ENCODE results near the gene TMC3. TPM values are rescaled to one million over a fixed set of nuclear protein-coding genes. Genes with fewer than 3 reads are reported as not detected.

TMC3 gene
- total RNA-seq, 1 donor from 2014 or later: 0.52 TPM

DNA sequence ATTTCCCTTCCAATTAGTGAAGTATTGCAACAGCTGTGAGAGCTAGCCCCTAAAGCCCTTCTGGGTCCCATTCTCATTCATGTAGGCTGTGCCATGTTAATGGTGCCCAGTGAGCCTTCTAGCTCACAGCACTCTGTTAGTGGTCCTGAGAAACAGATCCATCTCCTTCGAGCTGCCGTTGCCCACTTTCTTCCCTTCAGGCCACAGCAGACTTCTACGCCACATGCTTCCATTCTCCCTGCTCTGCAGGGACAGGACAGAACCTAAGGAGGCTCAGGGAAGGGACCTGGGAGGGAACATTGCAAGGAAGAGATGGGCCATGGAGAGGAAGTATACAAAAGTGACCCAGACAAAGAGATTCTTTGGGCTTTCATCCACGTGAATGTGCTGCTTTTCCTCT, 38.4 kb downstream of the TMC3 start:
- peaks cover 22% of the 10 kb centered on the region for H3K4me1 Mint-ChIP-seq (ENCODE audit: low read depth, unreplicated experiment)
- no peak for FAIRE-seq

GRCh38 chr15:81334768-81335435, 39.1 kb downstream of the TMC3 start:
- H3K4me3 ChIP-seq (ENCODE audit: insufficient read depth, low read depth, low read length): no peak overlapping the region
- H3K9ac ChIP-seq (ENCODE audit: low read length): no peak overlapping the region
- FAIRE-seq: no peak
- TF ChIP-seq, protein P1, sequence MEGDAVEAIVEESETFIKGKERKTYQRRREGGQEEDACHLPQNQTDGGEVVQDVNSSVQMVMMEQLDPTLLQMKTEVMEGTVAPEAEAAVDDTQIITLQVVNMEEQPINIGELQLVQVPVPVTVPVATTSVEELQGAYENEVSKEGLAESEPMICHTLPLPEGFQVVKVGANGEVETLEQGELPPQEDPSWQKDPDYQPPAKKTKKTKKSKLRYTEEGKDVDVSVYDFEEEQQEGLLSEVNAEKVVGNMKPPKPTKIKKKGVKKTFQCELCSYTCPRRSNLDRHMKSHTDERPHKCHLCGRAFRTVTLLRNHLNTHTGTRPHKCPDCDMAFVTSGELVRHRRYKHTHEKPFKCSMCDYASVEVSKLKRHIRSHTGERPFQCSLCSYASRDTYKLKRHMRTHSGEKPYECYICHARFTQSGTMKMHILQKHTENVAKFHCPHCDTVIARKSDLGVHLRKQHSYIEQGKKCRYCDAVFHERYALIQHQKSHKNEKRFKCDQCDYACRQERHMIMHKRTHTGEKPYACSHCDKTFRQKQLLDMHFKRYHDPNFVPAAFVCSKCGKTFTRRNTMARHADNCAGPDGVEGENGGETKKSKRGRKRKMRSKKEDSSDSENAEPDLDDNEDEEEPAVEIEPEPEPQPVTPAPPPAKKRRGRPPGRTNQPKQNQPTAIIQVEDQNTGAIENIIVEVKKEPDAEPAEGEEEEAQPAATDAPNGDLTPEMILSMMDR (IDR thresholded peaks at IDR 0.05; ENCODE audit: insufficient read depth, low read depth, low read length): no peak
- TF ChIP-seq EZH2 (IDR thresholded peaks at IDR 0.05; ENCODE audit: insufficient read depth, low read length): no peak
- Mint-ChIP-seq H3K36me3 (ENCODE audit: low read depth, unreplicated experiment) (no peaks in the 10 kb centered on the region), H3K27me3 (ENCODE audit: low read depth, unreplicated experiment) (peaks cover 2% of the 10 kb centered on the region), H3K9me3 (ENCODE audit: unreplicated experiment) (no peaks in the 10 kb centered on the region), H3K27ac (ENCODE audit: unreplicated experiment) (no peak overlapping the region), H3K4me1 (ENCODE audit: low read depth, unreplicated experiment) (peaks cover 26% of the 10 kb centered on the region), H3K4me3 (ENCODE audit: unreplicated experiment) (no peak overlapping the region)
- peak; percentile 31 for DNase-seq (ENCODE audit: low read depth)
- no peak overlapping the region for H3K27ac ChIP-seq (ENCODE audit: low read depth, low read length)
- H3K27me3 ChIP-seq (ENCODE audit: insufficient read depth, low read length): peaks cover 2% of the 10 kb centered on the region
- no peaks in the 10 kb centered on the region for H3K36me3 ChIP-seq (ENCODE audit: insufficient read depth, low read length)
- no peaks in the 10 kb centered on the region for H3K79me2 ChIP-seq (ENCODE audit: insufficient read depth, low read length)
- no peak overlapping the region for H2AFZ ChIP-seq (ENCODE audit: low read depth, low read length)
- no peak overlapping the region for H3K4me2 ChIP-seq (ENCODE audit: low read length)
- H4K20me1 ChIP-seq (ENCODE audit: insufficient read depth, low read length): no peaks in the 10 kb centered on the region
- H3K4me1 ChIP-seq (ENCODE audit: insufficient read depth, low read length): peaks cover 9% of the 10 kb centered on the region
- no peaks in the 10 kb centered on the region for H3K9me3 ChIP-seq (ENCODE audit: insufficient read depth, low read depth, low read length)

More for the DNA sequence above, 38.4 kb downstream of the TMC3 start:
- no peak overlapping the region for H3K9ac ChIP-seq (ENCODE audit: low read length)
- no peak overlapping the region for H3K27ac ChIP-seq (ENCODE audit: low read depth, low read length)
- H3K36me3 ChIP-seq (ENCODE audit: insufficient read depth, low read length): no peaks in the 10 kb centered on the region
- no peaks in the 10 kb centered on the region for H3K79me2 ChIP-seq (ENCODE audit: insufficient read depth, low read length)
- no peak overlapping the region for H3K27ac Mint-ChIP-seq (ENCODE audit: unreplicated experiment)
- no peaks in the 10 kb centered on the region for H4K20me1 ChIP-seq (ENCODE audit: insufficient read depth, low read length)
- no peak overlapping the region for H3K4me3 ChIP-seq (ENCODE audit: insufficient read depth, low read depth, low read length)
- no peak overlapping the region for H3K4me2 ChIP-seq (ENCODE audit: low read length)
- H3K27me3 Mint-ChIP-seq (ENCODE audit: low read depth, unreplicated experiment): peaks cover 2% of the 10 kb centered on the region
- H3K9me3 ChIP-seq (ENCODE audit: insufficient read depth, low read depth, low read length): no peaks in the 10 kb centered on the region
- no peak overlapping the region for H3K4me3 Mint-ChIP-seq (ENCODE audit: unreplicated experiment)
- H3K4me1 ChIP-seq (ENCODE audit: insufficient read depth, low read length): peaks cover 9% of the 10 kb centered on the region
- H2AFZ ChIP-seq (ENCODE audit: low read depth, low read length): no peak overlapping the region
- H3K9me3 Mint-ChIP-seq (ENCODE audit: unreplicated experiment): no peaks in the 10 kb centered on the region
- TF ChIP-seq EZH2 (IDR thresholded peaks at IDR 0.05; ENCODE audit: insufficient read depth, low read length): no peak
- TF ChIP-seq, protein P1 (IDR thresholded peaks at IDR 0.05; ENCODE audit: insufficient read depth, low read depth, low read length): no peak
- no peaks in the 10 kb centered on the region for H3K36me3 Mint-ChIP-seq (ENCODE audit: low read depth, unreplicated experiment)
- DNase-seq (ENCODE audit: low read depth): no peak
- peaks cover 2% of the 10 kb centered on the region for H3K27me3 ChIP-seq (ENCODE audit: insufficient read depth, low read length)

GRCh38 chr15:81333363-81333762, 40.6 kb downstream of the TMC3 start:
- Histone ChIP-seq H4K20me1 (ENCODE audit: insufficient read depth, low read length) (no peaks in the 10 kb centered on the region), H3K4me3 (ENCODE audit: insufficient read depth, low read depth, low read length) (no peak overlapping the region), H3K4me1 (ENCODE audit: insufficient read depth, low read length) (peaks cover 7% of the 10 kb centered on the region), H3K36me3 (ENCODE audit: insufficient read depth, low read length) (no peaks in the 10 kb centered on the region), H3K27me3 (ENCODE audit: insufficient read depth, low read length) (peaks cover 2% of the 10 kb centered on the region), H2AFZ (ENCODE audit: low read depth, low read length) (no peak overlapping the region), H3K9me3 (ENCODE audit: insufficient read depth, low read depth, low read length) (no peaks in the 10 kb centered on the region), H3K79me2 (ENCODE audit: insufficient read depth, low read length) (no peaks in the 10 kb centered on the region), H3K4me2 (ENCODE audit: low read length) (no peak overlapping the region), H3K27ac (ENCODE audit: low read depth, low read length) (no peak overlapping the region), H3K9ac (ENCODE audit: low read length) (no peak overlapping the region)
- no peak for FAIRE-seq
- DNase-seq (ENCODE audit: low read depth): no peak
- no peak for TF ChIP-seq EZH2 (IDR thresholded peaks at IDR 0.05; ENCODE audit: insufficient read depth, low read length)
- Mint-ChIP-seq H3K9me3 (ENCODE audit: unreplicated experiment) (no peaks in the 10 kb centered on the region), H3K27me3 (ENCODE audit: low read depth, unreplicated experiment) (no peaks in the 10 kb centered on the region), H3K4me3 (ENCODE audit: unreplicated experiment) (no peak overlapping the region), H3K4me1 (ENCODE audit: low read depth, unreplicated experiment) (peaks cover 21% of the 10 kb centered on the region), H3K27ac (ENCODE audit: unreplicated experiment) (no peak overlapping the region), H3K36me3 (ENCODE audit: low read depth, unreplicated experiment) (no peaks in the 10 kb centered on the region)
